ENCODE data around the gene BSN.
A peak's percentile ranks its signal among the peaks of the same experiment; 100 is the strongest.

Gene BSN

GRCh38 chr3:49655731-49656285 is 101.5 kb downstream of the BSN start:
- H3K4me1 ChIP-seq: peaks cover 87% of the 10 kb centered on the region
- TF ChIP-seq Cebpa-rat (IDR thresholded peaks at IDR 0.05): no peak
- H3K9me3 ChIP-seq: no peaks in the 10 kb centered on the region; the same call in 1 of the 2 replicates
- peaks cover 9% of the 10 kb centered on the region; the same call in 1 of the 2 replicates for H4K20me1 ChIP-seq
- H3K4me3 ChIP-seq: no peak overlapping the region; the same call in 1 of the 2 replicates
- no peaks in the 10 kb centered on the region for H3K27me3 ChIP-seq
- H3K4me2 ChIP-seq: peak overlapping the region; percentile 79
- no peaks in the 10 kb centered on the region for H3K36me3 ChIP-seq
- H3K27ac ChIP-seq: peak overlapping the region; percentile 87
- H3K9ac ChIP-seq: no peak overlapping the region

DNA sequence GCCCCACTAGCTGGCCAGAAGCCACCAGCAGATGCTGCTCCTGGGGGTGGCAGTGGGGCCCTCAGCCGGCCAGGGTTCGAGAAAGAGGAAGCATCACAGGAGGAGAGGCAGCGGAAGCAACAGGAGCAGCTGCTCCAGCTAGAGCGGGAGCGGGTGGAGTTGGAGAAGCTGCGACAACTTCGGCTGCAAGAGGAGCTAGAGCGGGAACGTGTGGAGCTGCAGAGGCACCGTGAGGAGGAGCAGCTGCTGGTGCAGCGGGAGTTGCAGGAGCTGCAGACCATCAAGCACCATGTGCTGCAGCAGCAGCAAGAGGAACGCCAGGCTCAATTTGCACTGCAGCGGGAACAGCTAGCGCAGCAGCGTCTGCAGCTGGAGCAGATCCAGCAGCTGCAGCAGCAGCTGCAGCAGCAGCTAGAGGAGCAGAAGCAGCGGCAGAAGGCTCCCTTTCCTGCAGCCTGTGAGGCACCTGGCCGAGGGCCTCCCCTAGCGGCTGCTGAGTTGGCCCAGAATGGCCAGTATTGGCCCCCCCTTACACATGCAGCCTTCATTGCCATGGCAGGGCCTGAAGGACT is 102.3 kb downstream of the BSN start:
- peak overlapping the region; percentile 87; the same call in 1 of the 2 replicates for H3K27ac ChIP-seq
- no peaks in the 10 kb centered on the region; the same call in 1 of the 2 replicates for H3K9me3 ChIP-seq
- no peaks in the 10 kb centered on the region for H3K36me3 ChIP-seq
- H3K27me3 ChIP-seq: no peaks in the 10 kb centered on the region
- no peak overlapping the region for H3K4me3 ChIP-seq
- peaks cover 88% of the 10 kb centered on the region for H3K4me1 ChIP-seq
- no peak overlapping the region for H3K9ac ChIP-seq
- peak overlapping the region; percentile 79 for H3K4me2 ChIP-seq
- H4K20me1 ChIP-seq: peaks cover 9% of the 10 kb centered on the region; the same call in 1 of the 2 replicates
- TF ChIP-seq Cebpa-rat (IDR thresholded peaks at IDR 0.05): no peak

- no peak overlapping the region for H3K4me3 ChIP-seq
- TF ChIP-seq Cebpa-rat (IDR thresholded peaks at IDR 0.05): no peak
- H3K36me3 ChIP-seq: no peaks in the 10 kb centered on the region
- H3K9ac ChIP-seq: no peak overlapping the region
- no peak overlapping the region for H3K27ac ChIP-seq
- H3K9me3 ChIP-seq: no peaks in the 10 kb centered on the region; the same call in 1 of the 2 replicates
- H4K20me1 ChIP-seq: peaks cover 9% of the 10 kb centered on the region; the same call in 1 of the 2 replicates
- no peaks in the 10 kb centered on the region for H3K27me3 ChIP-seq
- peak overlapping the region; percentile 79 for H3K4me2 ChIP-seq
- H3K4me1 ChIP-seq: peaks cover 93% of the 10 kb centered on the region
These were observed 103.1 kb downstream of the BSN start for GRCh38 chr3:49657208-49657915.

DNA sequence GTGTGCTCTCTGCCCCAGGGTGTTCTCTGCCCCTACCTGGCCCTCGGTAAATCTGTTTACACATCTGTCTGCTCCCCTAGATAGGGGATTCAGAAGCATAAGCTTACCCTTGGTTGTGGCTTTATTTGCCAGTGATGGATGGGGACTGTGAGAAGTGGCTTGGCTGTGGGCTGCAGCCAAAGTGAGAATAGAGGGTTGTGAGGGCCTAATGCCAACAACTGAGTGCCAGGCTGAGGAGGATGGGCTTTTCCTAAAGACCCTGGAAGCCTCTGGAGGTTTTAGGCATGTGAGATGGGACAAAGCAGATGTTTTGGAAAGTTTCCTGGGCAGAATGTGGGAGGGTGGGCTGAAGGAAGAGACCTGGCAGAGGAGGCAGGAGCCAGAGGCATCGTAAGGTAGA is 104.4 kb downstream of the BSN start:
- H3K9ac ChIP-seq: no peak overlapping the region

DNA sequence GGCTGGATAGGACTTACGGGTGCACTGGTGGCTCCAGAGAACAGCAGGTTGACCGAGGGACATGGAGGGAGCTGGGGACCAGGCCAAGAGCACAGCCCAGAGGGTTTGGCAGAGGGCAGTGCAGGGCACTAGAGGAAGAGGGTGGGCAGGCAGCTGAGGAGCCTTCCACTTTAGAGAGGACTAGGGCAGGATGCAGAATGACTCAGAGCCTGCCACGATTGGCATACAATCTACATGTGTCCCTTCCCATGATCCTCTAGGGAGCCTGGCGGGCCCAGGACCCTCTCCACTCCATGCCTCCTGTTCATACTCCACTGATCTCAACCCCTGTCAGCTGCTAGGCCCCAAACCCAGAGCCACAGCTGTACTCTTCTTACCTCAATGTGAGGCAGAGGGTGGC is 105.5 kb downstream of the BSN start:
- Histone ChIP-seq H3K27ac (peak overlapping the region; percentile 44), H3K4me1 (peaks cover 76% of the 10 kb centered on the region)

More for the DNA sequence above, 104.4 kb downstream of the BSN start:
- Histone ChIP-seq H3K27me3 (no peaks in the 10 kb centered on the region), H3K4me2 (peak overlapping the region; percentile 79), H3K36me3 (no peaks in the 10 kb centered on the region), H3K4me3 (no peak overlapping the region), H3K4me1 (peaks cover 87% of the 10 kb centered on the region), H3K27ac (no peak overlapping the region; the same call in 1 of the 2 replicates), H4K20me1 (peaks cover 2% of the 10 kb centered on the region; the same call in 1 of the 2 replicates), H3K9me3 (no peaks in the 10 kb centered on the region; the same call in 1 of the 2 replicates)
- TF ChIP-seq Cebpa-rat (IDR thresholded peaks at IDR 0.05): no peak

DNA sequence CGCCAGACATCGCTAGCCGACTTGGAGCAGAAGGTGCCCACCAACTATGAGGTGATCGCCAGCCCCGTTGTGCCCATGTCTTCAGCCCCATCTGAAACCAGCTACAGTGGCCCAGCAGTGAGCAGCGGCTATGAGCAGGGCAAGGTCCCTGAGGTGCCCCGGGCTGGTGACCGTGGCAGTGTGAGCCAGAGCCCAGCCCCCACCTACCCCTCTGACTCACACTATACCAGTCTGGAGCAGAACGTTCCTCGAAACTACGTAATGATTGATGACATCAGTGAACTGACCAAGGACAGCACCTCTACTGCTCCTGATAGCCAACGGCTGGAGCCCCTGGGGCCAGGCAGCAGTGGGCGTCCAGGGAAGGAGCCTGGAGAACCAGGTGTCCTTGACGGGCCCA is 107.0 kb downstream of the BSN start:
- Histone ChIP-seq H3K36me3 (no peaks in the 10 kb centered on the region), H3K9ac (no peak overlapping the region), H3K4me3 (no peak overlapping the region), H3K4me1 (peaks cover 61% of the 10 kb centered on the region), H4K20me1 (no peaks in the 10 kb centered on the region), H3K4me2 (no peak overlapping the region), H3K27ac (no peak overlapping the region), H3K27me3 (no peaks in the 10 kb centered on the region), H3K9me3 (no peaks in the 10 kb centered on the region)
- TF ChIP-seq Cebpa-rat (IDR thresholded peaks at IDR 0.05): no peak

More for the DNA sequence above, 105.5 kb downstream of the BSN start:
- no peaks in the 10 kb centered on the region for H4K20me1 ChIP-seq
- H3K4me3 ChIP-seq: no peak overlapping the region
- peak overlapping the region; percentile 79 for H3K4me2 ChIP-seq
- no peak overlapping the region for H3K9ac ChIP-seq
- no peaks in the 10 kb centered on the region for H3K36me3 ChIP-seq
- no peak for TF ChIP-seq Cebpa-rat (IDR thresholded peaks at IDR 0.05)
- H3K27me3 ChIP-seq: no peaks in the 10 kb centered on the region
- no peaks in the 10 kb centered on the region; the same call in 1 of the 2 replicates for H3K9me3 ChIP-seq

GRCh38 chr3:49662021-49662420 is 107.7 kb downstream of the BSN start:
- no peak overlapping the region for H3K9ac ChIP-seq
- H3K4me1 ChIP-seq: peaks cover 54% of the 10 kb centered on the region
- H3K27ac ChIP-seq: no peak overlapping the region
- H3K27me3 ChIP-seq: no peaks in the 10 kb centered on the region
- H3K4me3 ChIP-seq: no peak overlapping the region
- no peaks in the 10 kb centered on the region for H4K20me1 ChIP-seq
- no peak for TF ChIP-seq Cebpa-rat (IDR thresholded peaks at IDR 0.05)
- H3K4me2 ChIP-seq: peak overlapping the region; percentile 27
- no peaks in the 10 kb centered on the region for H3K36me3 ChIP-seq
- no peaks in the 10 kb centered on the region for H3K9me3 ChIP-seq

- H3K27ac ChIP-seq: no peak overlapping the region
- peaks cover 45% of the 10 kb centered on the region for H3K4me1 ChIP-seq
- H3K9ac ChIP-seq: no peak overlapping the region
- no peaks in the 10 kb centered on the region for H3K36me3 ChIP-seq
- H3K4me3 ChIP-seq: no peak overlapping the region
- no peak for TF ChIP-seq Cebpa-rat (IDR thresholded peaks at IDR 0.05)
- peak overlapping the region; percentile 27 for H3K4me2 ChIP-seq
- H3K9me3 ChIP-seq: no peaks in the 10 kb centered on the region
- no peaks in the 10 kb centered on the region for H4K20me1 ChIP-seq
- H3K27me3 ChIP-seq: no peaks in the 10 kb centered on the region
These were observed 108.6 kb downstream of the BSN start for GRCh38 chr3:49662720-49663413.

GRCh38 chr3:49663831-49664230 is 109.6 kb downstream of the BSN start:
- Histone ChIP-seq H3K9ac (no peak overlapping the region), H3K27me3 (no peaks in the 10 kb centered on the region), H3K36me3 (no peaks in the 10 kb centered on the region), H4K20me1 (no peaks in the 10 kb centered on the region), H3K4me3 (no peak overlapping the region), H3K4me2 (no peak overlapping the region), H3K4me1 (peaks cover 43% of the 10 kb centered on the region), H3K27ac (no peak overlapping the region), H3K9me3 (no peaks in the 10 kb centered on the region)
- no peak for TF ChIP-seq Cebpa-rat (IDR thresholded peaks at IDR 0.05)
